ENCODE measurements around the gene CHST9. TPM values are rescaled to one million over a fixed set of nuclear protein-coding genes. Genes with fewer than 3 reads are reported as not detected.

The CHST9 gene
- total RNA-seq (2022; extraction: Qiagen RNA extraction), result 0.01 TPM in 1 of 5 replicates, not detected in the others

GRCh38 chr18:27185025-27185763 is at the start of gene CHST9:
TSS of gene CHST9 (minus strand) at chr18:27185308. CDS start at chr18:27142809, 42,499 bp downstream.

GRCh38 chr18:26865557-26865956 is 319.6 kb downstream of the CHST9 start, which contains the start of gene AQP4:
TSS of gene AQP4 (minus strand) at chr18:26865707. CDS start at chr18:26865689, 18 bp downstream.

